NCI-H2171 treated with DMSO at 0.1 percent for 48 hours (cell line): Measurements from ENCODE around the gene CD83.

ENCODE experiments used
- DNase-seq: peaks from one replicate; lab custom pipeline; 2025; lab: John Stamatoyannopoulos, UW

Gene CD83

DNA sequence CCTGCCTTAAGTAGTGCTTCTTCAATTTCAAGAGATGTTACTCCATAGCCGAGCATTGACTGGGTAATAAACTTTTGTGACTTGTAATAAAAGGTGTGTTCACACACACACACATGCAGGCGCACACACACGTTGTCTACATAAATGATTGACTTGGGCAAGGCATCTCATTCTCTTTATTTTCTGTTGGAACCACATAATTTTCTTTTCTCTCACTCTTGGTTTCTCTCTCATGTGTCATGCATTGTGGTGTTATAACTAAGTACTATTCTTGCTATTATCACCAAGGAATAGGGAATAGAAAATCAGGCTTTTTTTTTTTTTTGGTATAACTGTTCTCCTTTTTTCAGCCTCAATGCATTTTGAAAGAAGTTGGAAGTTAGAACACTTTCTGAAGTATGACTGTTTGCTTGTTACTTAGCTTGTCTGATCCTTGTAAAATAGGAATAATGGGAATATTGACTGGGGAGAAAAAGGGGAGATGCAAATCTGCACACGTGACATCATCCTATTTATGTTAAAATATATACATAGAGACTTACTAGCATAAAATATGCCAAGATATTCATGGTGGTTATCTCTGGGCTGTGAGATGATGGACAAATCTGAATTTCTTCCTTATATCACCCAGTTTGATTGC lies 26.1 kb upstream of the CD83 start:
- no peak for DNase-seq

DNA sequence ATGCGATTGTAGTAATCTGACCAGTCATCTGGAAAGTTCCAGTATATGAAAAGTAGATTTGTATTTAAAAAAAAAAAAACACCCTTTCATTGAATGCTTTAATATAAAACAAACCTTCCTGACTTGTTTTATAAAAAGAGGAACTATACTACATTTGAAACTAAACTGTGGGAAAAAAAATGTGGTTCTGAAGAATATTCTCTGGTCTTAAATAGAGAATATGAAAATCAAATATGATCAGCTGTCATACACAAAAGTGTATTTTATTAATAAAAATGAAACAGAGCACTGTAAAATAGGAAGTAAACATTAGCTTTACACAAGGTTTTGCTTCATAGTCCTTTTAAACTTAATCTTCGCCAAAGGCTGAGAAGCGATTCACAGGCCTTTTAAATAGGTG lies 25.3 kb upstream of the CD83 start:
- DNase-seq = no peak

DNA sequence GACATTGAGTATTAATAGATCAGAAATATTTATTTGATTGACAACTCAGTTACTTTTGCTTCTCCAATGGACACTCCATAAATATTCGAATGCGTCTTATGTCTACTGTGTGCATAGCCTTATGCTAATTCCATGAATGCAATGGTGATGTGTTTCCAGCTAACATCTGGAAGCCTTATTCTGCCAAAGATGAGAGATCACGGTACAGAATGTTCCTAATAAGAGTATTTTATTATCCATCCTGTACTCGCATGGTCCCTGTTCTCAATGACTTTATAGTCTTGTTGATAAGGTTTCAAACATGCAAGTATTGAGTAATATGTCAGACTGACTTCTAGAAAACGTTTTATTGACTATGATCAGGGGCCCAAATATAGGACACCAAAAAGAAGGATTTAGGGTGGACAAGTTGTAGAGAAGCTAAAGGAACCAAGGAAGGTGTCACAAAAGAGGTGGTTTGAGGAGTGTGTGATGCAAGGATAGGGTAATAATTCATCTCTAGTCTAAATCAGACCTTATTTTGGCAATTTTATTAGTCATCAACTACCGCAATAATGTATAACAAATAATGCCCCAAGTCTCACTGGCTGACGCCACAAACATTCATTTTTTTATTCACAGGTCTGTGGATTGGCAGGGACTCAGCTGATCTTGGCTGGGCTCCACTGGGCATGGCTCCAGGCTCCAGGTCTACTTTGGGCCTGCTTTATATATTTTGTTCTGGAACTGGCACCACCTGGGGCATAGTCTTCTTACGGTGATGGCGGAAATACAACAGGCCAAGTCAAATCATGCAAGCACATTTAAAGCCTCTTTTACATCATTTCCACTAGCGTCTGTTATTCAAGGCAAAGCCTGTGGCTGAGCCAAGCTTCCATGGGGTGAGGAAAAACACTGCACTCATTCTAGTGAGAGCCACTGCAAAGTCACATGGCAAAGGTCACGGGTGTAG lies 24.5 kb upstream of the CD83 start:
- DNase-seq = no peak

DNA sequence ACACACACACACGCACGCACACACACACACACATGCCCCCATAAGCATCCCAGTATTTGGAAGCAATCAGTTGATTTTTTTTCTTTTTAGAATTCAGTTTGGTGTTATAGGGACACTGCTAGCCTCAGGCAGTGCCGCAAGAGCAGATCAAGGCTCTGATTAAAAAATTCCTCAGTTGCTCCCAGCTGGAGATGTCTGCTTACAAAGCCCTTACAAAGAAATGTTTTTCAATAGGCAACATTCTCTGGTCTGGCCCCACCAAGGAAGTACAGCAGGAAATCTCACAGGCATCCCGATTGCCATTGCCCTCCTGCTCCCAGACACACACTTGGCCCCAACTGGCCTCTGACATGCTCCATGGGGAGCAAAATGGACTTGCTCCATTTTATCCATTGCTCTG lies 22.9 kb upstream of the CD83 start:
- no peak for DNase-seq

DNA sequence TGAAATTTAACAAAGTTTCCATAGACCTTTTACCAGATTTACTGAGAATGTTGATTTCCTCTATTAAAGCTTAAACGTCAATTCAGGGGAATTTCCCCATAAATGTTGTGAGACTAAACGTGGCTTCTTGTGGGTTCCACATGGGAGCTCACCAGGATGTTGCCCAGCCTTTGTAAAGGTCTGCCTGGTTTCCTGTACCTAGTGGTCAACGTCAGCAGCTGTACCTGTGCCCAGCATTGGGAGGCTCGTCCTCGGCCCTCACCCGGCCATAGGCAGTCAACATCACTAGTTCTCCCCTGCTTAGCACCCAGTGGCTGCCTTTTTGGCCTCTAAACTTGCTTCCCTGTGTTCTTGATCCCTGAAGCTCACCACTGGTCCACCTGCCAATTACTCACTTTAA lies 22.1 kb upstream of the CD83 start:
- DNase-seq = no peak

DNA sequence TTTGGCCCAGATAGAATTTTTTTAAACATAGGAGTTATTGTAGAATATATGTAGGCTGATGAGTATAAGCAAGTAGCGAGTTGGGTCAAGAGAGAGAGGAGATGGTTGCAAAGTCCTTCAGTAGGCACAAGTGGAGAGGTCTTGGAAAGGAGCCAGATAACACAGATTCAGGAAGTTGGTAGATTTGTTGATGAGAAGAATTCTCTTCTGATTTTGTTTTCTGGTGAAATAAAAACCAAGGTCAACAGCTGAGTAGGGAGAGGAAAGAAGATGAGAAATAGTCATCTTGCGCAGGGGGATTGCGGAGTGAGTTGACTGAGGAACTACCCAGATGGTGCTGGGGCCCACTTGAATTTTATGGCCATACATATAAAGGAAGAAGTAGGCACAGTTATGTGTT lies 17.4 kb upstream of the CD83 start:
- DNase-seq = no peak

DNA sequence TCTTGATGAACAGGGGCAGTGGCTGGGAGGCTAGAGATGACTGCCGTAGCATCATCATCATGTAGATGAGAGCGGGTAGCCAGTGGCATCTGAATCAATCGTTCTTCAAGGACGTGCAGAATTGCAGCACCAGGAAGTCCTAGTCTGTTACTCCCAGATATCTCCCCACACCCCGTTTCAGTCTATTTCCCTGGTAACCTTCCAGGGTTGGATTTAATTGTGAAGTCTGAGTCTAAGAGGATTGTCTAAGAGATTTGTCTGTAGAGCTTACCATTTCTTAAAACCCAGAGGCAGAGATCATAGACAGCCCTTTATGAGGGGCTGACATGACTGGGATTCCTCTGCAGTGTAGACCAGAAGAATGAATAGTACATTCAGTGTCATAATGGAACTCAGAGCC lies 16.6 kb upstream of the CD83 start:
- no peak for DNase-seq

DNA sequence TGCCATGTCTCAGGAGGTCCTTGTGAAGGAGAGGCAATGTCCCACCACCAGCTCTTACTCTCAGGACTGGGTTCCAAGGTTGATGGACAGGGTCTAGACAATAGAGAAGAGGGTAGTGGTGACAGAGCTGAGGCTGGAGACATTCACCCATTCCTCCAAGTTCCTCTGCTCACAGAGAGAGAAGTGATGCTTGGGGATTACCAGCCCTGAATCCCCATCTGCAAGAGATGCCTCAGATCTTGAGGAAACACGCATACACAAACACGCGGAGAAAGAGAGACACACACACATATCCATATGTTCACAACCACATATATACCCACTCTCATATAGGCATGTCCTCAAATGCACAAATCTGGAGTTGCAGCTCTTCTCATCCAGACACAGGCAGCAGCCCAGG lies 15.2 kb upstream of the CD83 start:
- no peak for DNase-seq

DNA sequence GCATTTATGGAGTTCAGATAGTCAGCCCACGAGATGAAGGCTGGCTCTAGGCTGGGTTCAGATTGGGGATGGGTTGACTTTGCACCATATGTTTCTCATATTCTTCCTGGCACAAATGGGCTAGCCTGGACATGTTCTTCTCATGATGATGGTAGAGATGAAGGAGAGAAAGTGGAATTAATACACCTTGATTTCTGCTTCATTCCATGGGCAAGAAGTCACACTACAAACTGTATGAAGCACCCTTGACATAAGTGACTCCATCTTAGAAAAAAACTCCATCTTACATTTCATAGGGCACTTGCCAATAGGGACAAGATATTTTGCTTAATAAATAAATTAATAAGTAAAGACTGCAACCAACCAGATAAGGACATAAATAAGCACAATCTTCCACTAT lies 12.0 kb upstream of the CD83 start:
- DNase-seq = peak; percentile 13

DNA sequence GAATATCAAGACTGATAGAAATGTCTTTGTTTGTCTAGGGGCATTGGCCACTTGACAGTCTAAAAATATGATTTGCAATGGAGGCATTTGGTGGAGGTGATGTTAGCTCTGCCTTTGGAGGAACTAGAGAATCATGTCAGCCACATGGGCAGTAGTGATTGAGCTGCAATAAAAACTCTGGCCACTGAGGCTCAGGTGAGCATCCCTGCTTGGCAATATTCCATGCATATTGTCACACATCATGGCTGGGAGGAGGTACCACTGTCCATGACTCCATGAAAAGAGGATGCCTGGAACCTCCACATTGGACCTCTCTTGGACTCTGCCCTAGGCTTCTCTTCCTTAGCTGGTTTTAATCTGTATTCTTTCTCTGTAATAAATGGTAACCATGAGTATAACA lies 10.6 kb upstream of the CD83 start:
- no peak for DNase-seq

DNA sequence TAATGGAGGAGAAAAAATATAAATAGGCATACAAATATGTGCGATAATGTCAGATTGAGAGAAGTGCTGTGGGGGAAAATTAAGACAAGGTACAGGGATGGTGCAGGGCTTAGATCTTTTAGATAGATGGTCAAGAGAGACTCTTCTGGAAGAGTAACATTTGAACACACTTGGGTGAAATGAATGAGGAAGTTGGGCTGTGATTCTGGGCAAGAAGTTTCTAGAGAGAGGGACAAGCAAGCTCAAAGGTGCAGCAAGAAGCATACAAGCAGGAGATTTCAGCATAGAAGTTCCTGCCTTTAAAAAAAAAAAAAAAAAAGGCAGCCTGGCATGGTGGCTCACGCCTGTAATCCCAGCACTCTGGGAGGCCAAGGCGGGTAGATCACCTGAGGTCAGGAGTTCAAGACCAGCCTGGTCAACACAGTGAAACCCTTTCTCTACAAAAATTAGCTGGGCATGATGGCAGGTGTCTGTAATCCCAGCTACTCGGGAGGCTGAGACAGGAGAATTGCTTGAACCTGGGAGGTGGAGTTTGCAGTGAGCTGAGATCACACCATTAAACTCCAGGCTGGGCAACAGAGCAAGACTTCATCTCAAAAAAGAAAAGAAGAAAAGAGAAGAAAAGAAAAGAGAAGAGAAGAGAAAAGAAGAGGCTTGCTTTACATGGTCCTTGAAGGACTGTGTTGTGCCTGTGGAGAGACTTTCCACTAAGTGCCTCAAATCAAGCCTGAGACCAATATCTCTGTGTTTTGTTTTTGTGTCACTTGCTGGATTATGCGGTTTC lies 9.7 kb upstream of the CD83 start:
- DNase-seq = no peak

DNA sequence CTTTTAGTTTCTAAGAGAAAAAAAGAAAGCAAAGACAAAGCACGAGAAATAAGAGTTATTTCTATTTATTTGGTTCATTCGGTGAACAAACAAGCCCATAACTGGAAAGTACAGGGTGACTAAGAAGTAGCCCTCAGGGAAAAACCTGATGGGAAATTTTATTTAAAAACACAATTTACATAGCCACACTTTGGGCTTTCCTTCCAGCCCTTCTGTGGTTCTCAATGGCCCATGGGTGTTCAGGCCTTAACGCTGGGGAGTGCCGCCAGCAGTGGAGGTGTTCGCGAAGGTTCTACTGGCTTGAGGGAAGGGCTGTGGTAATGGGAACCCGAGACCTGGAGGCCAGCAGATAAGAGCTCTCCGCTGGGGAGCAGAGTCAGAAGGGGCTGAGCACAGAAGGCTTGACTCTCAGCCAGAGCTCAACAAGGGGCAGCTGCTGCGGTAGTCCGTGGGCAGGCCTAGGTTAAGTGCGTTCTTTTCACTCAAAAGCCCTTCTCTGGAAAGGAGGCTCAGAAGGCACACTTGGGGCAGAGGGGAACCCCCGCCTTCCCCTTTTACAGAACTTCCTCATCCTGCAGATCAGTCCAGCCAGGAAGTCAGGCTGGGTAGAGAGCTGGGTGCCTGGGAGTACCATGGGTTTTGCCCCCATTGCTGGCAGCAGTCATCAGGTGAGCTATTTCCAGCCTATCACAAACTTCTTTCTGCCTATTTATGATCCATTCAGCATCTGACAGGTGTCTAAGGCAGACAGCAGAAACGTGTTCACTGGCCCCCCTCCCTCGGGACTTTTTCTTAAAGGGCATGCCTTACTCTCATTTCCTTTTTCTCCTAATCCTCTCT lies 8.8 kb upstream of the CD83 start:
- peak; percentile 12 for DNase-seq

DNA sequence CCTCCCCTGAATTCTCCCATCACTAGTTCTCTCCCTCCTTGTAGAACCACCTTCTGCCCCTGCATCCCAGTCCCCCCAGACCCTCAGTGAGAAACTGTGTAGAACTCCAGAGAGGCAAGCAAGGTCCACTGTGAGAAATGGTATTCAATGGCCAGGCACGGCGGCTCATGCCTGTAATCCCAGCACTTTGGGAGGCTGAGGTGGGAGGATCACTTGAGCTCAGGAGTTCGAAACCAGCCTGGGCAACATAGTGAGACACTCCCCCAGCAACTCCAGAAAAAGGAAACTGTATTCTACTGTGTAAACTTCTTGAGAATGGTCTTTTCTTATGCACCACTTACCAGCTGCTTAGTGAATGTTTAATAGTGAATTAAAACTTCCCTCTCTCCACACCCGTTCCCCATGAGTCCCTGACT lies 8.2 kb upstream of the CD83 start:
- no peak for DNase-seq

DNA sequence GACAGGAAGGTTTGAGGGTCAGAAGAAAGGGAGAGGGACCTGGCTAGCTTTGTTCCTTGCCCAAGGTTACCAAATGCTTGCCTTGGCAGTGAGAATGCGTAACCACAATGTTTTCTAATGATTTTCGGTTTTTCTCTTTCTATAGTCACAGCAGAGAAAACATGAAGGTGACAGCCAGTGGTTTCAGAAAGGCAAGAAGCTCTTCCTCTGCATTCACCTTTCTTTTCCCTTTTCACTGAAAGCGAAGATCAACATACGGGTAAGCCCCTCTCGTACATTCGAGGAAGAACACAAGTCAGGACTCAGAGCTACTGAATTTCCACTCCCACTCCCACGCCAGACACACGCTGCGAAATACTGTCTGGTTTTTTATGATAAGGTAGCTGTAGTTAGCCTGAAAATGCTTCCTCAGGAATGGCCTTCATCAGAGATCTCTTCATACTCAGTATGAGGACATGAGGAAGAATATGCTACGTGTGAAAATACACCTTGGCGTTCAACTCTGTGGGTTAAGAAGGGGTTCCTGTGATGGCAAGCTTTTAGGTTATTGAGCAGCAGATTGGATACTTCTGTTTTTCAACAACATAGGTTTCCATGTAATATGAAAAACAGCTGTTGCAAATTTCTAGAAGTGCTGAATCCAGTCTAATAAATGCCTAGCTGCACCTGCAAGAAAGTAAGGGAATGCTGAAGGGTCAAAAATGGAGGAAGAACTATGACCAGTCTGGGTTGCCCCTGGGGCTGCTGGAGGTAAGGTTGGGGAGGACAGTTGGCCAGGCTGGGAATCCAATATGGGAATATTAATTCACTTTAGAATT lies 7.4 kb upstream of the CD83 start:
- DNase-seq = no peak

DNA sequence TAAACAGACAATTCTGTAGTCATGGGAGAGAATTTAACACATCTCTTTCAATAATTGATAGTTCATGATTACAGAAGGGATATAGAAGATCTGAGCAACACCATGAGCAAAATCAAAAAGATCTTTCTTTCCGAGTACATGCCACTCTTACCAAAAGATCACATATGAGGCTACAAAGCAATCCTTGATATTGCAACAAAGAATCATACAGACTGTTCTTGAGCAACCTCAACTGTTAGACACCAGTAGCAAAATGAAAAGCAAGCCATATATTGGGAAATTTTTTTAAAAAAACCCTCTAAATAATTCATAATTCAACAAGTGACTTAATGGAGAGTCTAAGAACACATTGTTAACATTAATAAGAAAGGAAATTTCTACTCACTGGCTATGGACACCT lies 3.6 kb upstream of the CD83 start:
- no peak for DNase-seq

DNA sequence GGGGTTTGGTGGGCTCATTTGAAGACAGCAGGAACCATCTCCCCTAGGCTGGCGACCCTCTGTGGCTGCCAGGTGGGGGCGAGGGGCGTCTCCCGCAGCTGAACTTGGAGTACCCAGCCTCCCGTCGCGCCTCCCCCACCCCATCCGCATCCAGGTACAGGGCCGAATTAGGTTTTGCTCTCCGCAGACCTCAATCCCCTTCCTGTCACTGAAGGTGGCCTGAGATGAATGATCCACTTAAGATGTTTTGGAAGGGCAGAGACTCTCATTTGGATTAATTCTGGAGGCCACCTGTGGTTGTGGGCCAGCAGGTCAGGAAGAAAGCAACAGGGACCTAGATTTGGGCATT lies 493 bp downstream of the CD83 start:
- DNase-seq = no peak

DNA sequence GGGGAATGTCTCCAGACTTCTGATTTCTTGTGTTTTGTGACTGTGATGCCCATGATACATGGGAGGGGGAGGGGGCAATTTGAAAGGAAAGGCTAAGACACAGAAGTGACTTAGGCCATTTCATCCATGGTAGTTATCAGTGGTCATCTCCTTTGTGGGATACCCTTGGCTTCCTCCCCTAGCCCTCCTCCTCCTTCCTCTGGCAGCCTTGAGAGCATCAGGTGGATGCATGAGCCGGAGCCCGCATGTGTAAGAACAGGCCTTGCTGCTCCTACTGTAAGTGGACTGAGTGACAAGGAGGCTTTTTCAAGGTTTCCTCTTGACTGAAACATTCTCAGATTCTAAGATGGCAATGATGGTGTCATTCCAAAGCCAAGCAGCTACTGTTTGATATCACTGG lies 874 bp downstream of the CD83 start:
- DNase-seq = peak; percentile 6

DNA sequence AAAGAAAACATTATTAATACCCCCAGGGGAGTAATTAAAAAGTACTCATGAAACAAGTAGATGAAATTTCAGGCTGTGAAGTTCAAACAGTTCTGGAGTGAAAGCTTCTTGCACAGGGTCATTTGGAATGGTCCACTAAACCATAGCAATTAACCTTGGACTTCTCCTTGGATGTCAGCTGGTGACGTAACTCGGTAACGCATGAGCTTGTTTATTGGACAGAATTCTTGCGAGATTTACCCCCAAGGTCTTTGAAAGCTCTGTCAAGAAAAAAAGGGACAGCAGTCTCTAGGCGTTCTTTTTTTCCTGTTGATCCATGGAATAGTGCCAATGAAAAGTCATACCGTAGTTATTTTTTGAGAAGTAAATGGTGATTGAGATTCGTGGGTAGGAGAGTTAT lies 2.2 kb downstream of the CD83 start:
- no peak for DNase-seq

DNA sequence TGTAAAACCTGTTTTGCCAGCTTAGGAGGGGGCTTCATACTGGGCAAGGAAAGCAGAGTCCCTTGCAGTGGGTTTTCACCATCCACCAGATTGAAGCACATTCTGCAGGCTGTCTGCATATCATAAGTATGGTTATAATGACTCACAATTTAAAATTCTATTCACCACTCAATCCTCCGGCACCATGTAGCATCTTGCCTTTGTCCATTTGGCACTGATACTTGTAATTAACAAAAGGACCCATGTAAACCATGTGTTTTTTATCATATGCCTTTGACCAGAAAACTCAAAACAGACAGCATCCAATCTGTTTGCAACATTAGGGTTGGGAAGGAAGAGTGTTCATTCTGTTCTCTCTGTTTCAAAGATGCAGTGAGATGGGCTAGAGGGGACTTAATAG lies 3.0 kb downstream of the CD83 start:
- no peak for DNase-seq

DNA sequence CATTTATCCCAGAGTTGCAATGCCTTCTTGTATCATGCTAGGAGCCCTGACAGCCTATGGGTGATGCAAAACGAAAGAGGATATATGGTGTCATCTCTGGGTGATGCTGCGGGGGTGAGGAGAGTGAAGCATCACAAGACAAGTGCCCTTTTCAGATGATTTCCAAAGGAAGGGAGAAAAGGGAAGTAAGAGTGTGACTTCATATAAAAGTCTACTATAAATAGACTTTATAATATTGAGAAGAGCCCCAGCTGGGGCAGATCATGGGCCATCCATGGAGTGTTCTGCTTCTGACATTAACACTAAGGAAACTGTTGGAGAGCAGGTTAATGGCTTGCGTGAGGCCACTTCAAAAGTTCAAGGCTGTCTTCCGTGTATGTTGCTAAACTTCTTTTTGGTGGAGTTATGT lies 4.4 kb downstream of the CD83 start:
- no peak for DNase-seq
